ENCODE measurements around the gene TSC2. TPM values are rescaled to one million over a fixed set of nuclear protein-coding genes. Genes with fewer than 3 reads are reported as not detected.

The TSC2 gene
- total and polyA plus RNA-seq, 2 donors (not counting 3 experiments of a cell fraction or from before 2014, with no cell fraction given), result 87.9 to 144 TPM

GRCh38 chr16:2046893-2047329 is 874 bp upstream of the TSC2 start:
- TF ChIP-seq MAX (IDR thresholded peaks at IDR 0.05; ENCODE audit: insufficient read depth, insufficient read length), result no peak
- TF ChIP-seq POLR2A (IDR thresholded peaks at IDR 0.05; ENCODE audit: low read depth, low read length), result no peak
- no peak for TF ChIP-seq POLR2AphosphoS5 (IDR thresholded peaks at IDR 0.05; ENCODE audit: insufficient read depth, low read depth, low read length)
- TF ChIP-seq FOS (IDR thresholded peaks at IDR 0.05; ENCODE audit: borderline replicate concordance, insufficient read depth, low read length), result no peak
- no peak for TF ChIP-seq JUN (IDR thresholded peaks at IDR 0.05; ENCODE audit: borderline replicate concordance, insufficient read depth, insufficient read length, low read depth)
- TF ChIP-seq EZH2 (IDR thresholded peaks at IDR 0.05; ENCODE audit: borderline replicate concordance, low read depth, low read length, severe bottlenecking), result no peak
- ChIA-PET POLR2A (interaction anchor here (1.1 to 2.4 kb wide), 2 partner anchors 82 to 108 kb away, joined by 4 to 7 read pairs; partner anchors contain the start of genes RPS2 and TRAF7), CTCF (interaction anchor here (0.6 to 3.7 kb wide), 8 partner anchors 11 to 204 kb away, joined by 3 to 28 read pairs (median 6); partner anchors contain the start of gene ECI1)
- dilution Hi-C loops (cut with MboI; ENCODE audit: extremely low pct_ligation_motif_present, low sequenced_read_pairs) (loop anchor here (25.0 kb wide), 1 partner anchor 115 kb away; the partner anchor contains the start of gene TRAF7), intact Hi-C loops (cut with micrococcal nuclease) (loop anchor here (1.0 to 2.0 kb wide), 3 partner anchors 14 to 108 kb away; partner anchors contain the start of gene TRAF7)
- FAIRE-seq (no peak), DNase-seq (ENCODE audit: low read depth, low spot score) (peak; percentile 69)
- H3K27ac ChIP-seq (ENCODE audit: insufficient read depth, low read depth, low read length), result no peak overlapping the region
- H3K36me3 ChIP-seq (ENCODE audit: control insufficient read depth in 2 of 2, extremely low read depth in 1 of 2, insufficient read depth in 2 of 2, low read length in 2 of 2), result peaks cover 0 to 6% of the 10 kb centered on the region in 2 experiments
- H4K20me1 ChIP-seq (replicated peaks; ENCODE audit: control insufficient read depth, extremely low read depth, insufficient read depth, low read length), result no peaks in the 10 kb centered on the region
- peaks cover 10% of the 10 kb centered on the region for H3K79me2 ChIP-seq (ENCODE audit: control insufficient read depth, insufficient read depth, low read length)
- H2AFZ ChIP-seq (ENCODE audit: low read depth, low read length), result peak overlapping the region; percentile 29
- H3K9ac ChIP-seq (replicated peaks; ENCODE audit: extremely low read depth, insufficient read depth, low read length), result no peak overlapping the region
- H3K27me3 ChIP-seq (ENCODE audit: control insufficient read depth in 2 of 2, insufficient read depth in 2 of 2, low read length in 2 of 2), result no peaks in the 10 kb centered on the region
- peak overlapping the region; percentile 72 for H3K4me2 ChIP-seq (ENCODE audit: insufficient read depth, low read length)
- H3K4me3 ChIP-seq (replicated peaks in 1 of 3; ENCODE audit: insufficient read depth in 1 of 3, low read depth in 1 of 3, low read length in 3 of 3), result peak overlapping the region; percentile 45 to 82 (median 67)
- H3K9me3 ChIP-seq (replicated peaks; ENCODE audit: control insufficient read depth, insufficient read depth, low read length), result no peaks in the 10 kb centered on the region
- no TSS peak for BruUV-seq (replicated peaks)
- H3K9me1 ChIP-seq (replicated peaks; ENCODE audit: control insufficient read depth, extremely low read depth, insufficient read depth, low read length), result no peaks in the 10 kb centered on the region
- peaks cover 35% of the 10 kb centered on the region for H3K4me1 ChIP-seq (ENCODE audit: control insufficient read depth, extremely low read depth, insufficient read depth, low read length)

- Histone ChIP-seq H3K9ac (replicated peaks; ENCODE audit: extremely low read depth, insufficient read depth, low read length) (peak overlapping the region; percentile 72), H3K4me1 (ENCODE audit: control insufficient read depth, extremely low read depth, insufficient read depth, low read length) (peaks cover 35% of the 10 kb centered on the region), H3K27me3 (ENCODE audit: control insufficient read depth in 2 of 2, insufficient read depth in 2 of 2, low read length in 2 of 2) (no peaks in the 10 kb centered on the region), H3K27ac (ENCODE audit: insufficient read depth, low read depth, low read length) (no peak overlapping the region), H4K20me1 (replicated peaks; ENCODE audit: control insufficient read depth, extremely low read depth, insufficient read depth, low read length) (no peaks in the 10 kb centered on the region), H3K79me2 (ENCODE audit: control insufficient read depth, insufficient read depth, low read length) (peaks cover 10% of the 10 kb centered on the region), H3K9me3 (replicated peaks; ENCODE audit: control insufficient read depth, insufficient read depth, low read length) (no peaks in the 10 kb centered on the region), H3K4me2 (ENCODE audit: insufficient read depth, low read length) (peak overlapping the region; percentile 97), H2AFZ (ENCODE audit: low read depth, low read length) (peak overlapping the region; percentile 81), H3K36me3 (ENCODE audit: control insufficient read depth in 2 of 2, extremely low read depth in 1 of 2, insufficient read depth in 2 of 2, low read length in 2 of 2) (peaks cover 0 to 11% of the 10 kb centered on the region in 2 experiments), H3K9me1 (replicated peaks; ENCODE audit: control insufficient read depth, extremely low read depth, insufficient read depth, low read length) (no peaks in the 10 kb centered on the region), H3K4me3 (replicated peaks in 1 of 3; ENCODE audit: insufficient read depth in 1 of 3, low read depth in 1 of 3, low read length in 3 of 3) (peak overlapping the region; percentile 67 to 82 (median 72))
- TF ChIP-seq POLR2A (IDR thresholded peaks at IDR 0.05; ENCODE audit: low read depth, low read length), result no peak
- TF ChIP-seq JUN (IDR thresholded peaks at IDR 0.05; ENCODE audit: borderline replicate concordance, insufficient read depth, insufficient read length, low read depth), result no peak
- TF ChIP-seq MYC (IDR thresholded peaks at IDR 0.05; ENCODE audit: low read depth, low read length), result no peak
- no peak for TF ChIP-seq GATA2 (IDR thresholded peaks at IDR 0.05; ENCODE audit: insufficient read depth, insufficient read length, low read depth, low read length)
- no peak for TF ChIP-seq CTCF (IDR thresholded peaks at IDR 0.05; ENCODE audit: extremely low read depth in 1 of 2, insufficient read depth in 1 of 2, low read depth in 1 of 2, low read length in 2 of 2)
- TF ChIP-seq EZH2 (IDR thresholded peaks at IDR 0.05; ENCODE audit: borderline replicate concordance, low read depth, low read length, severe bottlenecking), result no peak
- TF ChIP-seq POLR2AphosphoS5 (IDR thresholded peaks at IDR 0.05; ENCODE audit: insufficient read depth, low read depth, low read length), result no peak
- no peak for TF ChIP-seq MAX (IDR thresholded peaks at IDR 0.05; ENCODE audit: insufficient read depth, insufficient read length)
- TF ChIP-seq FOS (IDR thresholded peaks at IDR 0.05; ENCODE audit: borderline replicate concordance, insufficient read depth, low read length), result no peak
- dilution Hi-C loops (cut with MboI; ENCODE audit: extremely low pct_ligation_motif_present, low sequenced_read_pairs), result loop anchor here (25.0 kb wide), 1 partner anchor 114 kb away; the partner anchor contains the start of gene TRAF7
- intact Hi-C loops (cut with micrococcal nuclease), result no loop called here
- CTCF ChIA-PET, result interaction anchor here (0.8 to 3.7 kb wide), 10 partner anchors 8 to 203 kb away, joined by 3 to 28 read pairs (median 5); partner anchors contain the start of gene ECI1
- POLR2A ChIA-PET, result interaction anchor here (2.4 kb wide), 1 partner anchor 107 kb away, joined by 7 read pairs; the partner anchor contains the start of gene TRAF7
- FAIRE-seq, result no peak
- no peak for DNase-seq (ENCODE audit: low read depth, low spot score)
- BruUV-seq (replicated peaks), result TSS peak; percentile 31
These were observed 345 bp downstream of the TSC2 start for GRCh38 chr16:2048116-2048543.

Data from endothelial cell of umbilical vein (primary cell).